Astrocyte of the spinal cord (primary cell): ENCODE data around the gene LFNG.

Source experiments
- DNase-seq: peaks from one replicate; pipeline ENCODE4 v3.0.0; 2011; ENCODE audit warnings: low read depth, low spot score
- H3K4me3 ChIP-seq: 2 replicates; pipeline ENCODE4 v1.5.1; 2011; ENCODE audit warnings: low read depth, mild to moderate bottlenecking, low read length, moderate library complexity
- CTCF ChIP-seq: IDR thresholded peaks from 2 replicates; pipeline ENCODE4 v1.5.1; 2012; ENCODE audit warnings: low read depth, mild to moderate bottlenecking, low read length, inconsistent platforms
- in situ Hi-C: cut with HindIII; loops from 2 replicates; pipeline ENCODE4 v1.10.0; 2017; ENCODE audit warnings: low sequenced_read_pairs

The LFNG gene

GRCh38 chr7:2478399-2478785 is 41.2 kb upstream of the LFNG start:
- peak; percentile 37 for DNase-seq
- no peak for TF ChIP-seq CTCF
- H3K4me3 ChIP-seq: no peak overlapping the region
- in situ Hi-C loops: no loop called here

- DNase-seq: no peak
- in situ Hi-C loops: no loop called here
- H3K4me3 ChIP-seq: no peak overlapping the region
- TF ChIP-seq CTCF: no peak
Observed at GRCh38 chr7:2478800-2479199, 40.8 kb upstream of the LFNG start.

GRCh38 chr7:2479276-2480069 is 40.1 kb upstream of the LFNG start:
- DNase-seq: no peak
- no peak for TF ChIP-seq CTCF
- in situ Hi-C loops: no loop called here
- no peak overlapping the region for H3K4me3 ChIP-seq

GRCh38 chr7:2480070-2480408 is 39.5 kb upstream of the LFNG start:
- no peak for TF ChIP-seq CTCF
- no peak overlapping the region for H3K4me3 ChIP-seq
- in situ Hi-C loops: no loop called here
- no peak for DNase-seq

GRCh38 chr7:2481195-2481594 is 38.4 kb upstream of the LFNG start:
- in situ Hi-C loops: no loop called here
- DNase-seq: no peak
- no peak overlapping the region for H3K4me3 ChIP-seq
- TF ChIP-seq CTCF: no peak

GRCh38 chr7:2482725-2483451 is 36.7 kb upstream of the LFNG start:
- H3K4me3 ChIP-seq: no peak overlapping the region
- TF ChIP-seq CTCF: no peak
- no peak for DNase-seq
- in situ Hi-C loops: no loop called here
